ENCODE measurements around the gene GTF2H3.

DNA sequence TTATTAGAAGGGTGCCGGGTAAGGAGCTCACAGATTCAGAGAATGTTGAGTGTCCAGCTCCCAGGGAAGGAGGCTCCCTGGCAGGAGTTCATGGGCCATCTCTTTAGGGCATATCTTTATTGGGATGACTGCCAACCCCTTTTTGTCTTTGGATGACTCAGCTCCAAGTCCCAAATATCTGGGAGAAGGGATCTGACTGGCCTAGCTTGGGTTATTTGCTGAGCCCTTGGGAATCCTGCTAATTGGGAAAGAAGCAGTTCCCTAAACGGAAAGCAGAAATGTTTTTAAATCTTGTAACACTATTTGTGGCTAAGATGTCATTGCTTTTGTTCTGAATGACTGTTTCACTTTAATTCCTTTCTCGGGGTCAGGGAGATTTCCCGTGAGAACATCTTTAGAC lies 19.1 kb upstream of the GTF2H3 start:
- TF ChIP-seq, protein P1, sequence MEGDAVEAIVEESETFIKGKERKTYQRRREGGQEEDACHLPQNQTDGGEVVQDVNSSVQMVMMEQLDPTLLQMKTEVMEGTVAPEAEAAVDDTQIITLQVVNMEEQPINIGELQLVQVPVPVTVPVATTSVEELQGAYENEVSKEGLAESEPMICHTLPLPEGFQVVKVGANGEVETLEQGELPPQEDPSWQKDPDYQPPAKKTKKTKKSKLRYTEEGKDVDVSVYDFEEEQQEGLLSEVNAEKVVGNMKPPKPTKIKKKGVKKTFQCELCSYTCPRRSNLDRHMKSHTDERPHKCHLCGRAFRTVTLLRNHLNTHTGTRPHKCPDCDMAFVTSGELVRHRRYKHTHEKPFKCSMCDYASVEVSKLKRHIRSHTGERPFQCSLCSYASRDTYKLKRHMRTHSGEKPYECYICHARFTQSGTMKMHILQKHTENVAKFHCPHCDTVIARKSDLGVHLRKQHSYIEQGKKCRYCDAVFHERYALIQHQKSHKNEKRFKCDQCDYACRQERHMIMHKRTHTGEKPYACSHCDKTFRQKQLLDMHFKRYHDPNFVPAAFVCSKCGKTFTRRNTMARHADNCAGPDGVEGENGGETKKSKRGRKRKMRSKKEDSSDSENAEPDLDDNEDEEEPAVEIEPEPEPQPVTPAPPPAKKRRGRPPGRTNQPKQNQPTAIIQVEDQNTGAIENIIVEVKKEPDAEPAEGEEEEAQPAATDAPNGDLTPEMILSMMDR (IDR thresholded peaks at IDR 0.05), result no peak
- no peak for TF ChIP-seq POLR2A (IDR thresholded peaks at IDR 0.05)
